PC-9 (cell line): Measurements from ENCODE around the gene NUP155.

Experiments used
- CTCF ChIP-seq: fragments of 200-600 bp; sonication (generic); conservative IDR thresholded peaks from 2 replicates; pipeline ENCODE4 v1.6.1; 2017; ENCODE audit warnings: mixed run types, antibody characterized with exemption, mild to moderate bottlenecking, moderate library complexity
- EZH2 ChIP-seq: fragments of 200-600 bp; sonication (generic); IDR thresholded peaks from 2 replicates; pipeline ENCODE4 v1.8.0; 2017; ENCODE audit warnings: antibody characterized with exemption, low read depth

- TF ChIP-seq CTCF (no peak), EZH2 (no peak)
Observed at GRCh38 chr5:37247496-37247895, 123.4 kb downstream of the NUP155 start.
